ENCODE results near the gene SCAMP5. TPM values are rescaled to one million over a fixed set of nuclear protein-coding genes. Genes with fewer than 3 reads are reported as not detected.

SCAMP5 gene
- total and polyA plus RNA-seq, 2 of the 13 experiments (the other 11 are each of a cell fraction or from before 2014, with no cell fraction given): 34.3 to 49.0 TPM

GRCh38 chr15:74982183-74982582, 13.2 kb upstream of the SCAMP5 start:
- 24% methylated on average over 5 of the region's 5 CpGs for WGBS (ENCODE audit: low lambda C conversion rate)
- Histone ChIP-seq H3K9me3 (ENCODE audit: low read length) (no peaks in the 10 kb centered on the region), H3K4me3 (replicated peaks in 1 of 3; ENCODE audit: insufficient read depth in 1 of 3, low read depth in 2 of 3, low read length in 3 of 3) (no peak overlapping the region), H3K27ac (ENCODE audit: extremely low read length, insufficient read depth, low read length) (no peak overlapping the region), H3K9ac (ENCODE audit: insufficient read depth, low read depth, low read length) (no peak overlapping the region), H3K36me3 (replicated peaks in 1 of 2; ENCODE audit: control insufficient read depth in 1 of 2, insufficient read depth in 2 of 2, low read length in 2 of 2) (no peaks in the 10 kb centered on the region), H4K20me1 (ENCODE audit: insufficient read depth, low read length) (no peaks in the 10 kb centered on the region), H3K27me3 (ENCODE audit: control insufficient read depth in 1 of 2, insufficient read depth in 2 of 2, low read length in 2 of 2) (peaks cover 1 to 33% of the 10 kb centered on the region in 2 experiments; a peak in 4 of 5 replicates), H3K79me2 (ENCODE audit: insufficient read depth, low read length) (no peaks in the 10 kb centered on the region), H3K4me1 (ENCODE audit: insufficient read depth, low read length) (0 out of 2 replicates have a peak, but pooled peaks cover 7% of the 10 kb centered on the region), H2AFZ (ENCODE audit: low read length) (no peak overlapping the region), H3K4me2 (ENCODE audit: low read depth, low read length) (no peak overlapping the region)
- ChIA-PET CTCF (ENCODE audit: low intra/inter-chr PET ratio, low total read pairs) (no interaction called here), POLR2A (interaction anchor here (1.1 kb wide), 1 partner anchor 13 kb away, joined by 3 read pairs; no protein-coding TSS in a partner anchor)
- intact Hi-C loops (cut with micrococcal nuclease; ENCODE audit: unreplicated experiment): no loop called here
- no TSS peak for BruUV-seq (replicated peaks)
- in situ Hi-C loops (cut with HindIII; ENCODE audit: extremely low pct_ligation_motif_present, low pct_unique_long_range_greater_than_20kb): no loop called here
- FAIRE-seq: no peak
- ATAC-seq: no peak
- no peak for DNase-seq (ENCODE audit: low spot score)
- no peak for TF ChIP-seq STAT6 (CRISPR knock-in tag; IDR thresholded peaks at IDR 0.05; ENCODE audit: borderline replicate concordance)
- no peak for TF ChIP-seq GATA4 (IDR thresholded peaks at IDR 0.05; ENCODE audit: borderline replicate concordance, low read depth)
- no peak for TF ChIP-seq PAWR (CRISPR knock-in tag; IDR thresholded peaks at IDR 0.05; ENCODE audit: borderline replicate concordance)
- TF ChIP-seq PATZ1 (CRISPR knock-in tag; IDR thresholded peaks at IDR 0.05): no peak
- TF ChIP-seq ZNF280B (CRISPR knock-in tag; IDR thresholded peaks at IDR 0.05; ENCODE audit: borderline replicate concordance): no peak
- no peak for TF ChIP-seq ZNF576 (CRISPR knock-in tag; IDR thresholded peaks at IDR 0.05)
- TF ChIP-seq RNF219 (CRISPR knock-in tag; IDR thresholded peaks at IDR 0.05): no peak
- no peak for TF ChIP-seq ZNF432 (CRISPR knock-in tag; IDR thresholded peaks at IDR 0.05; ENCODE audit: borderline replicate concordance)
- TF ChIP-seq ZBTB39 (CRISPR knock-in tag; IDR thresholded peaks at IDR 0.05): no peak
- no peak for TF ChIP-seq FOXO1 (CRISPR knock-in tag; IDR thresholded peaks at IDR 0.05)
- no peak for TF ChIP-seq ZNF563 (CRISPR knock-in tag; IDR thresholded peaks at IDR 0.05)
- no peak for TF ChIP-seq TP53 (CRISPR knock-in tag; conservative IDR thresholded peaks at IDR 0.05)

Data from HepG2 (cell line).